Neural progenitor cell (in vitro differentiated cells): ENCODE results near the gene TNIK.

Source experiments
- EZH2phosphoT487 ChIP-seq: fragments of 200-600 bp; sonication (generic); IDR thresholded peaks from 2 replicates; pipeline ENCODE4 v1.6.1; 2017; ENCODE audit warnings: antibody characterized with exemption
- TF ChIP-seq, protein P1 (sequence below): fragments of 200-600 bp; sonication (generic); IDR thresholded peaks from 2 replicates; pipeline ENCODE4 v1.5.1; 2017; ENCODE audit warnings: antibody characterized with exemption, mild to moderate bottlenecking

DNA sequence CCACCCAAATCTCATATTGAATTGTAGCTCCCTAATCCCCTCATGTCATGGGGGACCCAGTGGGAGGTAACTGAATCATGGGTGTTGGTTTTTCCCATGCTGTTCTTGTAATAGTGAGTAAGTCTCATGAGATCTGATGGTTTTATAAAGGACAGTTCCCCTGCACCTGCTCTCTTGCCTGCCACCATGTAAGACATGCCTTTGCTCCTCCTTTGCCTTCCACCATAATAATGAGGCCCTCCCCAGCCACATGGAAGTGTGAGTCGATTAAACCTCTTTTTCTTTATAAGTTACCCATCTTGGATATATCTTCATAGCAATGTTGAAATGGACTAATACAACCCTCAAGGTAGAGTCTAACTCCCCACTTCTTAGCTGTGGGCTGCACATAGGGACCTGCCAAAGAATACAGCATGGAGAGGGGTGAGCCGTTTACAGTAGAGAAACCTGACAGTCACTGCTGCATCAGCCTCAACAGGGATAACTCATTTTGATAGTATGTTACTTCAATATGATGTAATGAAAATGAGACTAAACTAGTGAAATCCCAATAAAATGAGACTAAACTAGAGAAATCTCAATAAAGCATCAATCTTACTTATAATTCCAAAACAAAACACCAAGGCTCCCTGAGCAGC, 117.3 kb downstream of the TNIK start:
- TF ChIP-seq, protein P1, sequence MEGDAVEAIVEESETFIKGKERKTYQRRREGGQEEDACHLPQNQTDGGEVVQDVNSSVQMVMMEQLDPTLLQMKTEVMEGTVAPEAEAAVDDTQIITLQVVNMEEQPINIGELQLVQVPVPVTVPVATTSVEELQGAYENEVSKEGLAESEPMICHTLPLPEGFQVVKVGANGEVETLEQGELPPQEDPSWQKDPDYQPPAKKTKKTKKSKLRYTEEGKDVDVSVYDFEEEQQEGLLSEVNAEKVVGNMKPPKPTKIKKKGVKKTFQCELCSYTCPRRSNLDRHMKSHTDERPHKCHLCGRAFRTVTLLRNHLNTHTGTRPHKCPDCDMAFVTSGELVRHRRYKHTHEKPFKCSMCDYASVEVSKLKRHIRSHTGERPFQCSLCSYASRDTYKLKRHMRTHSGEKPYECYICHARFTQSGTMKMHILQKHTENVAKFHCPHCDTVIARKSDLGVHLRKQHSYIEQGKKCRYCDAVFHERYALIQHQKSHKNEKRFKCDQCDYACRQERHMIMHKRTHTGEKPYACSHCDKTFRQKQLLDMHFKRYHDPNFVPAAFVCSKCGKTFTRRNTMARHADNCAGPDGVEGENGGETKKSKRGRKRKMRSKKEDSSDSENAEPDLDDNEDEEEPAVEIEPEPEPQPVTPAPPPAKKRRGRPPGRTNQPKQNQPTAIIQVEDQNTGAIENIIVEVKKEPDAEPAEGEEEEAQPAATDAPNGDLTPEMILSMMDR = no peak
- no peak for TF ChIP-seq EZH2phosphoT487
